Spleen (tissue), 11 donors: ENCODE results near the gene LEFTY2. TPM values are rescaled to one million over a fixed set of nuclear protein-coding genes. Genes with fewer than 3 reads are reported as not detected.
A peak's percentile ranks its signal among the peaks of the same experiment; 100 is the strongest.
"Not testable (repeated sequence)": the region's sequence is repeated elsewhere in the genome, so short reads cannot be mapped to it uniquely, and the experiment has no call there.

Experiments used
- DNase-seq: peaks from one replicate; pipeline ENCODE4 v3.0.0-alpha.2; 2020
- H3K27ac ChIP-seq, 8 donors: fragments of 200-600 bp; sonication (generic) in 7 of 8; 1 replicate in 4 of 8; 2 replicates in 4 of 8; pipeline versions ENCODE4 v1.5.0 to v1.8.0; 2016 to 2021; ENCODE audit warnings: inconsistent platforms in 4 of 8, mild to moderate bottlenecking in 4 of 8, moderate library complexity in 1 of 8
- H3K27me3 ChIP-seq, 7 donors: fragments of 200-600 bp; sonication (generic) in 6 of 7; replicated peaks in 1 of 7; 1 replicate in 4 of 7; 2 replicates in 3 of 7; pipeline versions ENCODE4 v1.5.0 to v1.8.0; 2016 to 2021; ENCODE audit warnings: inconsistent platforms in 3 of 7, mild to moderate bottlenecking in 1 of 7
- H3K36me3 ChIP-seq, 6 donors: fragments of 200-600 bp; sonication (generic) in 5 of 6; 1 replicate in 4 of 6; 2 replicates in 2 of 6; pipeline versions ENCODE4 v1.5.0 to v1.8.0; 2016 to 2021; ENCODE audit warnings: inconsistent platforms in 2 of 6
- H3K4me1 ChIP-seq, 6 donors: fragments of 200-600 bp; sonication (generic) in 5 of 6; 1 replicate in 3 of 6; 2 replicates in 3 of 6; pipeline versions ENCODE4 v1.5.0 to v1.8.0; 2016 to 2021; ENCODE audit warnings: inconsistent platforms in 3 of 6
- H3K4me3 ChIP-seq, 8 donors: fragments of 200-600 bp; sonication (generic) in 7 of 8; 1 replicate in 4 of 8; 2 replicates in 4 of 8; pipeline versions ENCODE4 v1.5.0 to v1.8.0; 2016 to 2021; ENCODE audit warnings: inconsistent platforms in 4 of 8, mild to moderate bottlenecking in 4 of 8, moderate library complexity in 2 of 8
- H3K9me3 ChIP-seq, 8 donors: fragments of 200-600 bp; sonication (generic) in 7 of 8; 1 replicate in 4 of 8; 2 replicates in 4 of 8; pipeline versions ENCODE4 v1.5.0 to v1.8.0; 2016 to 2021; ENCODE audit warnings: inconsistent platforms in 4 of 8
- POLR2A ChIP-seq, 3 donors: fragments of 450-650 bp; IDR thresholded peaks; one replicate each; pipeline ENCODE4 v1.5.1; 2017; ENCODE audit warnings: antibody characterized with exemption in 3 of 3, mild to moderate bottlenecking in 1 of 3
- POLR2AphosphoS5 ChIP-seq, 3 donors: sonication (generic); formaldehyde crosslinking; IDR thresholded peaks; one replicate each; pipeline ENCODE4 v1.5.1; 2017; ENCODE audit warnings: antibody characterized with exemption in 3 of 3
- WGBS, 5 donors: extraction: QIAGEN DNeasy Blood & Tissue Kit in 3 of 5; methylation state at CpG; one replicate each; pipeline versions ENCODE4 v1.1.5 to v1.1.7; 2013 to 2018; 5-methylcytosine and 5-hydroxymethylcytosine counted together
- intact Hi-C: fragments of 100-400 bp; cut with DNase I; formaldehyde crosslinking; loops from one replicate; pipeline ENCODE4 v1.15.0; 2023; ENCODE audit warnings: low total_unique reads
- polyA plus RNA-seq, 3 donors: library from polyadenylated mRNA; stranded (reverse); fragments of 200-250 nt; gene quantifications; one replicate each; pipeline ENCODE4 v1.2.1, GENCODE V29; 2013
- total RNA-seq, 7 donors: library from RNA; depleted of rRNA in 3 of 7; stranded (reverse); fragments of >200 nt in 3 of 7; fragmentation: NEBNext Ultra II Directional in 4 of 7; extraction: Animal tissue kit (Norgen Biotek cat#: 25700) in 4 of 7; gene quantifications; one replicate each; pipeline versions ENCODE4 v1.1.0 to v1.2.1, GENCODE V29; 2016 to 2021
- TF ChIP-seq, protein P1 (sequence below), 11 experiments: fragments of 200-600 bp in 7 of 11; fragments of 450-650 bp in 4 of 11; sonication (generic) in 4 of 11; IDR thresholded peaks in 8 of 11; conservative IDR thresholded peaks in 3 of 11; 1 replicate in 7 of 11; 2 replicates in 4 of 11; pipeline versions ENCODE4 v1.4.0 to v1.8.0; 2016 to 2021; ENCODE audit warnings: antibody characterized with exemption in 11 of 11, inconsistent platforms in 4 of 11, mild to moderate bottlenecking in 1 of 11
- donor health status: healthy with polysubstance abuse.
- donor health status: DM: no; HTN: no; CAD: no; lungs with moderate emphysema.
- donor health status: DM: no; HTN: no; CAD: no.
- donor health status: Bipolar disorder and iron deficiency.
- donor health status: healthy.
- donor health status: DM: no; HTN: no; CAD: no.
- donor health status: DM: yes; HTN: yes; CAD: no.

LEFTY2 gene
- total and polyA plus RNA-seq, 10 donors: 0.06 to 0.65 (median 0.36) TPM; not detected in 4

DNA sequence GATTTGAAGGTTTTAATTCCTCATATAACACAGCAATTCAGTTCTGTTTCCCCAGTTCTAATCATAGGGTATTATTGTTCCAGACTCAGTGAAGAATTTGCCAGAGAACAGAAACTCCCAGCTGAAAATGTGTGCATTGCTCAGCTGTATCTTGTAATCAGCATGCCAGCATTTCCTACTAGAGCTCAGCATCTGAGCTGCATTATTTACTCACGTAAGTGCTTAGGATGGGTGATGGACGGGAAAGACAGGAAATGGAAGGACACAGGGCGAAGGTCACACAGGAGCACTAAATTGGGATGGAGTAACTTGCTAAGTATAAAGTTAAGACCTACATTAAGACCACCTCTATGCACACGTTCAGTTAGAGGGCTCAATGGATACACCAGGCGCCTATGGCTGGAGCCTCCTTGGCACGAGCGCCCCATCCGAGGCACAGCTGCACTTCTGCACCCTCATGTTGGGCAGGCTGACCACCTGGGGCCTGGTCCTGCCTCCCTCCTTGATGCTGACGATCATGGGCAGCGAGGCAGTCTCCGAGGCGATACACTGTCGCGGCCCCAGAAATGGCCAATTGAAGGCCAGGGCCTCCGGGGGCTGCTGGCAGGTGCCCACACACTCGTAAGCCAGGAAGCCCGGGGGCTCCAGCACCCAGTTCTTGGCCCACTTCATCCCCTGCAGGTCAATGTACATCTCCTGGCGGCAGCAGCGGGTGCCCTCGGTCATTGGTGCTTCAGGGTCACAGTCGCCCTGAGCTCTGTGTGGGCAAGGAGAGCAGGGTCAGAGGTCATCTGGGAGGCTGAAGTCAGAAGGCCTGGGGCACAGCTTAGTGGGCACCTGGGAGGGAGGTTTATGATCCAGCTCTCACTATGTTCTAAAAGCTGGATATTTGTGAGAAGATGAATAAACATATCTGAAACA is 3.7 kb downstream of the LEFTY2 start:
- Histone ChIP-seq H3K4me1 (peaks cover 0 to 17% (median 9%) of the 10 kb centered on the region in 6 donors), H3K27ac (no peak overlapping the region), H3K9me3 (no peaks in the 10 kb centered on the region), H3K36me3 (no peaks in the 10 kb centered on the region), H3K27me3 (peaks cover 0 to 13% (median 0%) of the 10 kb centered on the region in 7 donors), H3K4me3 (no peak overlapping the region)
- WGBS, 5 donors: 84 to 96% (median 93%) methylated on average over 18 to 21 of the region's 21 CpGs
- intact Hi-C loops: no loop called here
- TF ChIP-seq POLR2A (IDR thresholded peaks at IDR 0.05) (no peak), POLR2AphosphoS5 (IDR thresholded peaks at IDR 0.05) (no peak)
- TF ChIP-seq, protein P1, sequence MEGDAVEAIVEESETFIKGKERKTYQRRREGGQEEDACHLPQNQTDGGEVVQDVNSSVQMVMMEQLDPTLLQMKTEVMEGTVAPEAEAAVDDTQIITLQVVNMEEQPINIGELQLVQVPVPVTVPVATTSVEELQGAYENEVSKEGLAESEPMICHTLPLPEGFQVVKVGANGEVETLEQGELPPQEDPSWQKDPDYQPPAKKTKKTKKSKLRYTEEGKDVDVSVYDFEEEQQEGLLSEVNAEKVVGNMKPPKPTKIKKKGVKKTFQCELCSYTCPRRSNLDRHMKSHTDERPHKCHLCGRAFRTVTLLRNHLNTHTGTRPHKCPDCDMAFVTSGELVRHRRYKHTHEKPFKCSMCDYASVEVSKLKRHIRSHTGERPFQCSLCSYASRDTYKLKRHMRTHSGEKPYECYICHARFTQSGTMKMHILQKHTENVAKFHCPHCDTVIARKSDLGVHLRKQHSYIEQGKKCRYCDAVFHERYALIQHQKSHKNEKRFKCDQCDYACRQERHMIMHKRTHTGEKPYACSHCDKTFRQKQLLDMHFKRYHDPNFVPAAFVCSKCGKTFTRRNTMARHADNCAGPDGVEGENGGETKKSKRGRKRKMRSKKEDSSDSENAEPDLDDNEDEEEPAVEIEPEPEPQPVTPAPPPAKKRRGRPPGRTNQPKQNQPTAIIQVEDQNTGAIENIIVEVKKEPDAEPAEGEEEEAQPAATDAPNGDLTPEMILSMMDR (IDR thresholded peaks at IDR 0.05 in 8 of 11, conservative IDR thresholded peaks at IDR 0.05 in 3 of 11): no peak
- DNase-seq: peak; percentile 55

DNA sequence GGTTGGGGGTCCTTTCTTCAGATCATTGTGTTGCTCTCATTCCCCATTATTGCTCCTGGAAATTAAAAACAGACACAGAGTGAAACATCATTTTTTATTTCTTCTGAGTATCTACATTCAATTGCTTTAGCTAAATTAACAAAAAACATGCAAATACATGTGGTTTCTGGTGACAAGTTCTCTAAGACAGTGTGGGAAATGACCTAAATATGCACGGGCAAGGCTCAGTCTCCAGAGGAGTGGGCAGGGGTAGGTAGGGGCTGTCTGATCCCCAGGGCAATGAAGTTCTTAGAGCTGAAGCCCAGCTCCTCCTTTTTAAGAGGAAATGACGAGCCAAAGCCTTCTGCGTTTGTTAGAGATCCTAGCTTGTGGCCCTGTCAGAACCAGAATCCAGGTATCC is 4.5 kb downstream of the LEFTY2 start:
- Histone ChIP-seq H3K27ac (no peak overlapping the region), H3K4me3 (no peak overlapping the region), H3K4me1 (peaks cover 0 to 11% (median 4%) of the 10 kb centered on the region in 6 donors), H3K36me3 (no peaks in the 10 kb centered on the region), H3K27me3 (peaks cover 0 to 13% (median 0%) of the 10 kb centered on the region in 7 donors), H3K9me3 (no peaks in the 10 kb centered on the region)
- DNase-seq: no peak
- intact Hi-C loops: no loop called here
- WGBS, 5 donors: 63 to 73% (median 69%) methylated on average over 3 of the region's 3 CpGs
- TF ChIP-seq POLR2A (IDR thresholded peaks at IDR 0.05) (no peak), POLR2AphosphoS5 (IDR thresholded peaks at IDR 0.05) (no peak)
- TF ChIP-seq, protein P1 (IDR thresholded peaks at IDR 0.05 in 8 of 11, conservative IDR thresholded peaks at IDR 0.05 in 3 of 11): no peak

DNA sequence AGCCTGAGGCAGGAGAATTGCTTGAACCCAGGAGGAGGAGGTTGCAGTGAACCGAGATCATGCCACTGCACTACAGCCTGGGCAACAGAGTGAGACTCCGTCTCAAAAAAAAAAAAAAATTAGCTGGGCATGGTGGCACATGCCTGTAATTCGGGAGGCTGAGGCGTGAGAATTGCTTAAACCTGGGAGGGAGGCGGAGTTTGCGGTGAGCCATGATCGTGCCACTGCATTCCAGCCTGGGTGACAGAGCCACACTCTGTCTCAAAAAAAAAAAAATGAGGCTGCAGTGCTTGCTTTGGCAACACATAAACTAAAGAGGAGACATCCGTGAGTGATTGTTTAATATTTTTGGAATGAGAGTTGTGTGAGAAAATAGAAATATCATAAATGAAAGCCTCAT is 4.9 kb downstream of the LEFTY2 start:
- H3K36me3 ChIP-seq, H3K4me3 ChIP-seq, intact Hi-C loops, H3K27ac ChIP-seq, H3K9me3 ChIP-seq, DNase-seq, H3K4me1 ChIP-seq: not testable (repeated sequence)
- WGBS, 5 donors: 85 to 94% (median 88%) methylated on average over 8 of the region's 8 CpGs
- H3K27me3 ChIP-seq: peaks cover 0 to 13% (median 0%) of the 10 kb centered on the region in 7 donors

DNA sequence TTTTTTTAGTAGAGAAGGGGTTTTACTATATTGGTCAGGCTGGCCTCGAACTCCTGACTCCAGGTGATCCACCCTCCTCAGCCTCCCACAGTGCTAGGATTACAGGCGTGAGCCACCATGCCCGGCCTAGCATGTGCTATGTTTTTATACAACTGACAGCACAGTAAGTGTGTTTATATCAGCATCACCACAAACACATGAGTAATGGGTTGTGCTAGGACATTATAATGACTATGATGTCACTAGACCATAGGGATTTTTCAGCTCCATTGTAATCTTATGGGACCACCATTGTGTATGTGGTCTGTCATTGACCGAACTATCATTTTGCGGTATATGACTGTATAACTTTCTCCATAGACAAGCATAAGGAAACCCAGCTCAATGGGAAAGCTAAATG is 6.3 kb downstream of the LEFTY2 start:
- intact Hi-C loops: no loop called here
- 87 to 97% (median 93%) methylated on average over 5 of the region's 5 CpGs for WGBS, 5 donors

More for the DNA sequence above, 6.3 kb downstream of the LEFTY2 start:
- no peak overlapping the region for H3K27ac ChIP-seq
- peaks cover 0 to 8% (median 0%) of the 10 kb centered on the region in 7 donors for H3K27me3 ChIP-seq
- H3K9me3 ChIP-seq: no peaks in the 10 kb centered on the region
- DNase-seq: no peak
- H3K4me1 ChIP-seq: no peaks in the 10 kb centered on the region
- no peak overlapping the region for H3K4me3 ChIP-seq
- no peak for TF ChIP-seq POLR2AphosphoS5 (IDR thresholded peaks at IDR 0.05)
- TF ChIP-seq, protein P1 (IDR thresholded peaks at IDR 0.05 in 8 of 11, conservative IDR thresholded peaks at IDR 0.05 in 3 of 11): no peak
- no peak for TF ChIP-seq POLR2A (IDR thresholded peaks at IDR 0.05)
- H3K36me3 ChIP-seq: no peaks in the 10 kb centered on the region
